ENCODE measurements around the gene TRERF1.

TRERF1 gene

GRCh38 chr6:42257063-42257462 is 194.7 kb downstream of the TRERF1 start:
- no peak overlapping the region for H3K4me3 ChIP-seq (ENCODE audit: low read depth, low read length)
- POLR2A ChIA-PET, result no interaction called here
- H3K9me3 ChIP-seq (ENCODE audit: control insufficient read depth, insufficient read depth, low read depth, low read length), result no peaks in the 10 kb centered on the region
- CTCF ChIA-PET, result interaction anchor here (2.1 kb wide), 1 partner anchor 291 kb away, joined by 6 read pairs; no protein-coding TSS in a partner anchor
- peaks cover 0 to 17% of the 10 kb centered on the region in 2 experiments; a peak in 1 of 3 replicates for H3K36me3 ChIP-seq (ENCODE audit: control insufficient read depth in 2 of 2, insufficient read depth in 1 of 2, low read length in 2 of 2)
- no peak overlapping the region for H3K27ac ChIP-seq (ENCODE audit: extremely low read depth, low read depth, low read length)
- peaks cover 5% of the 10 kb centered on the region for H3K4me1 ChIP-seq (ENCODE audit: control insufficient read depth, insufficient read depth, low read length)
- TF ChIP-seq BCL11B (tag by site-specific recombination; IDR thresholded peaks at IDR 0.05; ENCODE audit: low read depth) (no peak), TCF7L2 (IDR thresholded peaks at IDR 0.05; ENCODE audit: borderline replicate concordance, low read depth, low read length) (no peak), ZNF112 (tag by site-specific recombination; IDR thresholded peaks at IDR 0.05) (no peak), ZNF133 (tag by site-specific recombination; IDR thresholded peaks at IDR 0.05) (no peak)
- TF ChIP-seq, protein P1, sequence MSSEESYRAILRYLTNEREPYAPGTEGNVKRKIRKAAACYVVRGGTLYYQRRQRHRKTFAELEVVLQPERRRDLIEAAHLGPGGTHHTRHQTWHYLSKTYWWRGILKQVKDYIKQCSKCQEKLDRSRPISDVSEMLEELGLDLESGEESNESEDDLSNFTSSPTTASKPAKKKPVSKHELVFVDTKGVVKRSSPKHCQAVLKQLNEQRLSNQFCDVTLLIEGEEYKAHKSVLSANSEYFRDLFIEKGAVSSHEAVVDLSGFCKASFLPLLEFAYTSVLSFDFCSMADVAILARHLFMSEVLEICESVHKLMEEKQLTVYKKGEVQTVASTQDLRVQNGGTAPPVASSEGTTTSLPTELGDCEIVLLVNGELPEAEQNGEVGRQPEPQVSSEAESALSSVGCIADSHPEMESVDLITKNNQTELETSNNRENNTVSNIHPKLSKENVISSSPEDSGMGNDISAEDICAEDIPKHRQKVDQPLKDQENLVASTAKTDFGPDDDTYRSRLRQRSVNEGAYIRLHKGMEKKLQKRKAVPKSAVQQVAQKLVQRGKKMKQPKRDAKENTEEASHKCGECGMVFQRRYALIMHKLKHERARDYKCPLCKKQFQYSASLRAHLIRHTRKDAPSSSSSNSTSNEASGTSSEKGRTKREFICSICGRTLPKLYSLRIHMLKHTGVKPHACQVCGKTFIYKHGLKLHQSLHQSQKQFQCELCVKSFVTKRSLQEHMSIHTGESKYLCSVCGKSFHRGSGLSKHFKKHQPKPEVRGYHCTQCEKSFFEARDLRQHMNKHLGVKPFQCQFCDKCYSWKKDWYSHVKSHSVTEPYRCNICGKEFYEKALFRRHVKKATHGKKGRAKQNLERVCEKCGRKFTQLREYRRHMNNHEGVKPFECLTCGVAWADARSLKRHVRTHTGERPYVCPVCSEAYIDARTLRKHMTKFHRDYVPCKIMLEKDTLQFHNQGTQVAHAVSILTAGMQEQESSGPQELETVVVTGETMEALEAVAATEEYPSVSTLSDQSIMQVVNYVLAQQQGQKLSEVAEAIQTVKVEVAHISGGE (tag by site-specific recombination; conservative IDR thresholded peaks at IDR 0.05; ENCODE audit: low read depth), result no peak

DNA sequence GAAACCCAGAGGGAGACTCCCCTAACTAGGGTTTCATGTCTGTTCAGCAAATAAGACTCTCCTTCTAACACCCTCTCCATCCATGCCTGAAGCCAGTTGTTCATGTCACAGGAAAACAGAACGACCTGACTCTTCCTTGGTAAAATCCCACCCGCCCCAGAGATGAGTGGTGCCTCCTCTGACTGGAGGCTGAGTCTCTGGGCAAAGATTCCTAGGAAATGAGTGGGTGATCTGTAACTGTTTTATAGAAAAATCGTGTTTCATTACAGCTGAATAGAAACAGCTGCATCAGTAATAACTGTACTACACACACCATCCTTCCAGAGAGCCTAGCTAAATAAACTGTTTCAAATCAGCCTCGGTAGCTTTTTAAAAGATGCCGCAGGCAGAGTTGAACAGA is 196.7 kb downstream of the TRERF1 start:
- TF ChIP-seq ZNF76 (tag by site-specific recombination; IDR thresholded peaks at IDR 0.05; ENCODE audit: borderline replicate concordance, low read depth), result no peak
- Histone ChIP-seq H3K36me3 (ENCODE audit: control insufficient read depth in 2 of 2, insufficient read depth in 1 of 2, low read length in 2 of 2) (peaks cover 0 to 17% of the 10 kb centered on the region in 2 experiments; a peak in 1 of 3 replicates), H3K4me1 (ENCODE audit: control insufficient read depth, insufficient read depth, low read length) (peaks cover 10% of the 10 kb centered on the region), H3K9me3 (ENCODE audit: control insufficient read depth, insufficient read depth, low read depth, low read length) (no peaks in the 10 kb centered on the region), H3K4me3 (ENCODE audit: low read depth, low read length) (no peak overlapping the region), H3K27ac (ENCODE audit: extremely low read depth, low read depth, low read length) (no peak overlapping the region)
- ChIA-PET CTCF (no interaction called here), POLR2A (no interaction called here)

- CTCF ChIA-PET, result no interaction called here
- no peaks in the 10 kb centered on the region for H3K9me3 ChIP-seq (ENCODE audit: control insufficient read depth, insufficient read depth, low read depth, low read length)
- H3K4me1 ChIP-seq (ENCODE audit: control insufficient read depth, insufficient read depth, low read length), result peaks cover 10% of the 10 kb centered on the region
- POLR2A ChIA-PET, result no interaction called here
- no peak overlapping the region for H3K27ac ChIP-seq (ENCODE audit: extremely low read depth, low read depth, low read length)
- H3K36me3 ChIP-seq (ENCODE audit: control insufficient read depth in 2 of 2, insufficient read depth in 1 of 2, low read length in 2 of 2), result peaks cover 0 to 17% of the 10 kb centered on the region in 2 experiments; a peak in 1 of 3 replicates
- H3K4me3 ChIP-seq (ENCODE audit: low read depth, low read length), result no peak overlapping the region
- TF ChIP-seq OSR2 (tag by site-specific recombination; IDR thresholded peaks at IDR 0.05), result no peak
- TF ChIP-seq, protein P2, sequence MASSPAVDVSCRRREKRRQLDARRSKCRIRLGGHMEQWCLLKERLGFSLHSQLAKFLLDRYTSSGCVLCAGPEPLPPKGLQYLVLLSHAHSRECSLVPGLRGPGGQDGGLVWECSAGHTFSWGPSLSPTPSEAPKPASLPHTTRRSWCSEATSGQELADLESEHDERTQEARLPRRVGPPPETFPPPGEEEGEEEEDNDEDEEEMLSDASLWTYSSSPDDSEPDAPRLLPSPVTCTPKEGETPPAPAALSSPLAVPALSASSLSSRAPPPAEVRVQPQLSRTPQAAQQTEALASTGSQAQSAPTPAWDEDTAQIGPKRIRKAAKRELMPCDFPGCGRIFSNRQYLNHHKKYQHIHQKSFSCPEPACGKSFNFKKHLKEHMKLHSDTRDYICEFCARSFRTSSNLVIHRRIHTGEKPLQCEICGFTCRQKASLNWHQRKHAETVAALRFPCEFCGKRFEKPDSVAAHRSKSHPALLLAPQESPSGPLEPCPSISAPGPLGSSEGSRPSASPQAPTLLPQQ (tag by site-specific recombination; IDR thresholded peaks at IDR 0.05), result no peak
- no peak for TF ChIP-seq ZNF394 (tag by site-specific recombination; IDR thresholded peaks at IDR 0.05; ENCODE audit: borderline replicate concordance)
- no peak for TF ChIP-seq ZNF433 (tag by site-specific recombination; IDR thresholded peaks at IDR 0.05; ENCODE audit: low read depth)
- TF ChIP-seq ZNF555 (tag by site-specific recombination; conservative IDR thresholded peaks at IDR 0.05), result no peak
- TF ChIP-seq, protein P3, sequence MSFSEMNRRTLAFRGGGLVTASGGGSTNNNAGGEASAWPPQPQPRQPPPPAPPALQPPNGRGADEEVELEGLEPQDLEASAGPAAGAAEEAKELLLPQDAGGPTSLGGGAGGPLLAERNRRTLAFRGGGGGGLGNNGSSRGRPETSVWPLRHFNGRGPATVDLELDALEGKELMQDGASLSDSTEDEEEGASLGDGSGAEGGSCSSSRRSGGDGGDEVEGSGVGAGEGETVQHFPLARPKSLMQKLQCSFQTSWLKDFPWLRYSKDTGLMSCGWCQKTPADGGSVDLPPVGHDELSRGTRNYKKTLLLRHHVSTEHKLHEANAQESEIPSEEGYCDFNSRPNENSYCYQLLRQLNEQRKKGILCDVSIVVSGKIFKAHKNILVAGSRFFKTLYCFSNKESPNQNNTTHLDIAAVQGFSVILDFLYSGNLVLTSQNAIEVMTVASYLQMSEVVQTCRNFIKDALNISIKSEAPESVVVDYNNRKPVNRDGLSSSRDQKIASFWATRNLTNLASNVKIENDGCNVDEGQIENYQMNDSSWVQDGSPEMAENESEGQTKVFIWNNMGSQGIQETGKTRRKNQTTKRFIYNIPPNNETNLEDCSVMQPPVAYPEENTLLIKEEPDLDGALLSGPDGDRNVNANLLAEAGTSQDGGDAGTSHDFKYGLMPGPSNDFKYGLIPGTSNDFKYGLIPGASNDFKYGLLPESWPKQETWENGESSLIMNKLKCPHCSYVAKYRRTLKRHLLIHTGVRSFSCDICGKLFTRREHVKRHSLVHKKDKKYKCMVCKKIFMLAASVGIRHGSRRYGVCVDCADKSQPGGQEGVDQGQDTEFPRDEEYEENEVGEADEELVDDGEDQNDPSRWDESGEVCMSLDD (tag by site-specific recombination; IDR thresholded peaks at IDR 0.05), result no peak
- TF ChIP-seq, protein P4, sequence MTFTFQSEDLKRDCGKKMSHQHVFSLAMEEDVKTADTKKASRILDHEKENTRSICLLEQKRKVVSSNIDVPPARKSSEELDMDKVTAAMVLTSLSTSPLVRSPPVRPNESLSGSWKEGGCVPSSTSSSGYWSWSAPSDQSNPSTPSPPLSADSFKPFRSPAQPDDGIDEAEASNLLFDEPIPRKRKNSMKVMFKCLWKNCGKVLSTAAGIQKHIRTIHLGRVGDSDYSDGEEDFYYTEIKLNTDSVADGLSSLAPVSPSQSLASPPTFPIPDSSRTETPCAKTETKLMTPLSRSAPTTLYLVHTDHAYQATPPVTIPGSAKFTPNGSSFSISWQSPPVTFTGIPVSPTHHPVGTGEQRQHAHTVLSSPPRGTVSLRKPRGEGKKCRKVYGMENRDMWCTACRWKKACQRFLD (tag by site-specific recombination; IDR thresholded peaks at IDR 0.05), result no peak
- no peak for TF ChIP-seq ZNF530 (tag by site-specific recombination; IDR thresholded peaks at IDR 0.05; ENCODE audit: low read depth)
- no peak for TF ChIP-seq PATZ1 (tag by site-specific recombination; IDR thresholded peaks at IDR 0.05)
- no peak for TF ChIP-seq AEBP2 (tag by site-specific recombination; IDR thresholded peaks at IDR 0.05; ENCODE audit: borderline replicate concordance)
- TF ChIP-seq ZNF660 (tag by site-specific recombination; IDR thresholded peaks at IDR 0.05), result no peak
- no peak for TF ChIP-seq ZNF10 (tag by site-specific recombination; IDR thresholded peaks at IDR 0.05)
- no peak for TF ChIP-seq HOXC10 (CRISPR knock-in tag; IDR thresholded peaks at IDR 0.05)
Measured at GRCh38 chr6:42254505-42254904, 197.2 kb downstream of the TRERF1 start.
